ENCODE data around the gene OAT. TPM values are rescaled to one million over a fixed set of nuclear protein-coding genes. Genes with fewer than 3 reads are reported as not detected.

OAT gene
- total and polyA plus RNA-seq, 9 donors: 56.3 to 128 (median 74.6) TPM

DNA sequence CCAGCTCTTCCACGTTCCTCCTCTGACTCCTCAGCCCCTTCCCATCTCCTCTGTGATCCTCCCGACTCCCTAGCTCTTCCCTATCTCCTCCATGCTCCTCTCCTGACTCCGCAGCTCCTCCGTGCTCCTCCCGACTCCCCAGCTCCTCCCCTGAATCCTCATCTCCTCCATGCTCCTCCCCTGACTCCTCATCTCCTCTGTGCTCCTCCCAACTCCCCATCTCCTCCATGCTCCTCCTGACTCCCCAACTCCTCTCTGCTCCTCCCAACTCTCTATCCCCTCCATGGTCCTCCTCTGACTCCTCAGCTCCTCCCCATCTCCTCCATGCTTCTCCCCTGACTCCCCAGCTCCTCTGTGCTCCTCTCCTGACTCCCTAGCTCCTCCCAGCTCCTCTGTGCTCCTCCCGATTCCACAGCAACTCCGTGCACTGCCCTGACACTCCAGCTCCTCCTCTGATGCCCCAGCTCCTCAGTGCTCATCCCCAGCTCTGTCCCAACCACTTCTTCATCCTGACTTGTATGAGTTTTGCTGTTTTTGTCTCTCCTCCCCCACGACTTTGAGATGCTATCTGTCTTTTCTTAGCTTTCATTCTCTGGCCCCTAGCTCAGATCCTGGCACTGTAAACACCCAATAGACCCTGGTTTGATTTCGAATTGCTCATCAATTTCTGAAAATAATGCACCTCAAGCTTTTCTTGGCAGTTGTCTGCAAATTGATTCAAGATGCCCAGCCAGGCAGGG, 38.3 kb downstream of the OAT start:
- Histone ChIP-seq H3K27me3 (ENCODE audit: control insufficient read depth, insufficient read depth, low read length) (peaks cover 24% of the 10 kb centered on the region), H3K9me3 (replicated peaks; ENCODE audit: control insufficient read depth, low read depth, low read length) (no peaks in the 10 kb centered on the region), H3K36me3 (ENCODE audit: control insufficient read depth, insufficient read depth, low read length) (no peaks in the 10 kb centered on the region), H3K27ac (ENCODE audit: low read length) (no peak overlapping the region), H3K4me3 (ENCODE audit: low read length) (no peak overlapping the region), H3K4me1 (ENCODE audit: control insufficient read depth, insufficient read depth, low read length) (no peaks in the 10 kb centered on the region)
- WGBS (ENCODE audit: insufficient coverage): 70% methylated on average over 9 of the region's 9 CpGs
- no peak for DNase-seq

DNA sequence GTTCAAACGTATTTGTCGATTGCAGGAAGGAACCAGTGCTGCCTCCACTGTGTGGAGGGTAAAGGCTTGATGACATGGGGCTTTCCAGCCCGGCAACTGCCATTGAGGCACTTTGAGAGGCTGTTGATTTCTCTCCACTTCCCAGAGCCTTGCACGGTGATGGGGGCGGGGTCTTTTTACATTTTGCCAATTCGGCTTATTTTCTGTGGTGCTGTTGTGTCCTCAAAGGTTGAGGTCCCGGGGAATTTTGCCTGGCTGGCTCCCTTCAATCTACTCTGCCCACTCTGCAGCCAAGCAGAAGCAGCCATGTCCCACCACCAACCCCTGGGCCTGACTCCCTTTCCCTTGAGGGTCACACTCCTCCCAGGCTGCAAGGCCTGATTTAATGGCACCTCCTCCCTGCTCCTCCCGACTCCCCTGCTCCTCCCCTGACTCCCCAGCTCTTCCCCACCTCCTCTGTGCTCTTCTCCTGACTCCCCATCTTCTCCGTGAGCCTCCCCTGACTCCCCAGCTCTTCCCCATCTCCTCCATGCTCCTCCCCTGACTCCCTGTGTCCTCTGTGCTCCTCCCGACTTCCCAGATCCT, 39.0 kb downstream of the OAT start:
- Histone ChIP-seq H3K9me3 (replicated peaks; ENCODE audit: control insufficient read depth, low read depth, low read length) (no peaks in the 10 kb centered on the region), H3K27ac (ENCODE audit: low read length) (no peak overlapping the region), H3K36me3 (ENCODE audit: control insufficient read depth, insufficient read depth, low read length) (no peaks in the 10 kb centered on the region), H3K27me3 (ENCODE audit: control insufficient read depth, insufficient read depth, low read length) (peaks cover 24% of the 10 kb centered on the region), H3K4me1 (ENCODE audit: control insufficient read depth, insufficient read depth, low read length) (no peaks in the 10 kb centered on the region), H3K4me3 (ENCODE audit: low read length) (no peak overlapping the region)
- DNase-seq: no peak
- WGBS (ENCODE audit: insufficient coverage): 66% methylated on average over 7 of the region's 10 CpGs

DNA sequence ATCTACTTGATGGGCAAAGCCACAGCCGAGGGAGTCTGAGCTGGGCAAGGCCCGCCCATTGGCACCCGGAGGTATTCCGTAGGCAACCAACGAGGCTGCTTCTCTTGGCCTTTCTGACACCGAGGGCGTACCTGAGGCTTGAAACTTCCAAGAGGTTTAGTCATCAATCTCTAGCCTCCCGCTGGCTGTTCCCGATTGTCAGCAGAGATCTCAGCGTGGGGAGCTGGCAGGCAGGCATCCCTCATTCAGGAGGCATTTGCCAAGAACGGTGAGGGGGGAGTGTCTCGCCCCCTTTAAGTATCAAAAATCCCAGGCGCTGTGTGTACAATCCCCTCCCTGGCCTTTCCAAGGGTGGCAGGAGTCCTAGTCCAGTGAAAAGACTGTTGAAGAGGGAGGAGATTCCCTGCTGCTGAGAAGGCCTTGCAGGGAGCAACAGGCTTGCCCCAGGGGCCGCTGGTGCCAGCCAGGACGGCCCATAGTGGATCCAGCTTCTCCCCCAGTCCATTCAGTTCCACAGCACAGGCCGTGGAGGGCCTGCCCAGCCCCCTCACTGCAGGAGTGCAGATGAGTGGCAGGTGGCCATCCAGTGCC, 39.7 kb downstream of the OAT start:
- no peaks in the 10 kb centered on the region for H3K9me3 ChIP-seq (replicated peaks; ENCODE audit: control insufficient read depth, low read depth, low read length)
- no peaks in the 10 kb centered on the region for H3K36me3 ChIP-seq (ENCODE audit: control insufficient read depth, insufficient read depth, low read length)
- H3K27ac ChIP-seq (ENCODE audit: low read length): no peak overlapping the region
- peak; percentile 38 for DNase-seq
- no peaks in the 10 kb centered on the region for H3K4me1 ChIP-seq (ENCODE audit: control insufficient read depth, insufficient read depth, low read length)
- WGBS (ENCODE audit: insufficient coverage): 60% methylated on average over 13 of the region's 16 CpGs
- H3K4me3 ChIP-seq (ENCODE audit: low read length): no peak overlapping the region
- H3K27me3 ChIP-seq (ENCODE audit: control insufficient read depth, insufficient read depth, low read length): peaks cover 24% of the 10 kb centered on the region

DNA sequence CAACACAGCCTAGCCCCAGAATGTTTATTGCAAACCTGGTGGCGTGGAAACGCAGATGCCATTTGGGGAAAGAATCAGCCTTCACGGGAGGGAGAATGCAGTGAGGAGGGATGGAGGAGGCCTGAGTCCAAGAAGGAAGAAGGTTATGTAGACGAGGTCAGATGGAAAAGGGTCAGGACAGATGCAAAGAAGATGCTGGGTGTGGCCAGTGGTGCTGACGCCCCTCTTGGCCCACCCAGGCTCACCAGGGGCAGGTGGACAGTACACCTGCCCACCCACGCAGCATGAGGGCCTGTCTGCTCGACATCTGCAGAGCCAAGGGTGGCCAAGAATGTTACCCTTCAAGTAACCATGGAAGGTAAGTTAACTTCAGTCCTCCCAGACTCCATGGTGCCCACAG, 40.5 kb downstream of the OAT start:
- Histone ChIP-seq H3K4me3 (ENCODE audit: low read length) (no peak overlapping the region), H3K9me3 (replicated peaks; ENCODE audit: control insufficient read depth, low read depth, low read length) (no peaks in the 10 kb centered on the region), H3K27ac (ENCODE audit: low read length) (no peak overlapping the region), H3K27me3 (ENCODE audit: control insufficient read depth, insufficient read depth, low read length) (peaks cover 24% of the 10 kb centered on the region), H3K36me3 (ENCODE audit: control insufficient read depth, insufficient read depth, low read length) (no peaks in the 10 kb centered on the region), H3K4me1 (ENCODE audit: control insufficient read depth, insufficient read depth, low read length) (no peaks in the 10 kb centered on the region)
- WGBS (ENCODE audit: insufficient coverage): 75% methylated on average over 6 of the region's 7 CpGs
- DNase-seq: no peak

DNA sequence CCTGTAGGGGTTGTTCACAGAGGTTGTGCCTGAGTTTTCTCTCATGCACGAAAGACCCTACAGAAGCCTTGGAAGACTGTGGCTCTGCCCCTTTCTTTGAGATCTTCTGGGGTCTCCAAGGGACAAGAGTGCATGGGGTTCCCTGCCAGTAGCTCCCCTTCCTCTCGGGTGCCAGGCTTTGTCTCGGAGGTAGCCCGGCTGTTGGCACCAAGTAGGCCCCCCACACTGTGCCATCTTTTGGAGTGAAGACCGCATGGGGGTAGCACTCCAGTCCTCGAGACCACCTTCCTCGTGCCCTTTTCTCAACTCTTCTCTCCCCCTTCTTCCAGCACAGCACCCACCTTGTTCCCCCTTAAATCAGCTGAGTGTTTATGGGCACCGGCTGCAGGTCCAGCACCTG, 41.6 kb downstream of the OAT start:
- Histone ChIP-seq H3K27ac (ENCODE audit: low read length) (no peak overlapping the region), H3K4me1 (ENCODE audit: control insufficient read depth, insufficient read depth, low read length) (no peaks in the 10 kb centered on the region), H3K27me3 (ENCODE audit: control insufficient read depth, insufficient read depth, low read length) (peaks cover 24% of the 10 kb centered on the region), H3K9me3 (replicated peaks; ENCODE audit: control insufficient read depth, low read depth, low read length) (no peaks in the 10 kb centered on the region), H3K36me3 (ENCODE audit: control insufficient read depth, insufficient read depth, low read length) (no peaks in the 10 kb centered on the region), H3K4me3 (ENCODE audit: low read length) (no peak overlapping the region)
- WGBS (ENCODE audit: insufficient coverage): 94% methylated on average over 7 of the region's 8 CpGs
- no peak for DNase-seq

DNA sequence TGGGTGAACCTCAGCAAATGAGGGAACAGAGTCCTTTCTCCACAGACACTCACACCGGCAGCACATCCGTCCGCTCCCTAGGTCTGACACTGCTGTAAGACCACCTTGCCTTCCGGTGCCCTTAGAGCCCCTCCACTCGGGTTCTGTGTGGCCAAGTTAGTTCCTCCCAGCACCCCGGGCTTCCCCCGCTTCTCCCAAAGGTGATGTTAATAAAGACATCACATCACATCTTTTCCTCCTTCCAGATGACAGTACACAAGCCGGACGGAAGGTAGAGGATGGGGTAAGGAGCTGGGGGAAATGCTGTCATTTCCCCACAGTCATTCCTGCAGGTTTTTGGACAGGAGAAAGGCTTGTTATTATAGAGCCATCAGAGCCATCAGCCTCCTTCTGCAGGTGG, 42.3 kb downstream of the OAT start:
- WGBS (ENCODE audit: insufficient coverage): no CpG with 5 or more reads among the region's 9 CpGs
- no peaks in the 10 kb centered on the region for H3K36me3 ChIP-seq (ENCODE audit: control insufficient read depth, insufficient read depth, low read length)
- no peak overlapping the region for H3K27ac ChIP-seq (ENCODE audit: low read length)
- DNase-seq: no peak
- no peaks in the 10 kb centered on the region for H3K4me1 ChIP-seq (ENCODE audit: control insufficient read depth, insufficient read depth, low read length)
- H3K9me3 ChIP-seq (replicated peaks; ENCODE audit: control insufficient read depth, low read depth, low read length): peaks cover 2% of the 10 kb centered on the region
- H3K4me3 ChIP-seq (ENCODE audit: low read length): no peak overlapping the region
- peaks cover 19% of the 10 kb centered on the region for H3K27me3 ChIP-seq (ENCODE audit: control insufficient read depth, insufficient read depth, low read length)

DNA sequence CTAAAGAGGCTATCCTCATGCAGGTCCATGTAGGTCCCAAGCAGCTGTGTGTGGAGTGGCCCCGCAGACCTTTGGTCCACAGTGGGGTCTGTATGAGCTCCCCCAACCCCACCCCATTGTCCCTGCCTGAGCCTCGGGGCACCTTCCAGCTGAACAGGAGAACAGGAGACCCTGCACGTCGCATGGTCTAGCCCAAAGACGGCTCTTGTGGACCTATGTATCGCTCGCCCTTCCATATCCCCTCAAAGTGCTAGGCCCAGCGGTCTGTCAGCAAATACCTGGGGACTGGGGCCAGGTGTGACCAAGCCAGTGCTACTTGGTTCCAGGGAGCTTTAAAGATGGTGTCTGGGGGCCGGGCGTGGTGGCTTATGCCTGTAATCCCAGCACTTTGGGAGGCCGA, 43.0 kb downstream of the OAT start:
- no peak for DNase-seq
- Histone ChIP-seq H3K4me3 (ENCODE audit: low read length) (no peak overlapping the region), H3K4me1 (ENCODE audit: control insufficient read depth, insufficient read depth, low read length) (no peaks in the 10 kb centered on the region), H3K36me3 (ENCODE audit: control insufficient read depth, insufficient read depth, low read length) (no peaks in the 10 kb centered on the region), H3K27ac (ENCODE audit: low read length) (no peak overlapping the region), H3K9me3 (replicated peaks; ENCODE audit: control insufficient read depth, low read depth, low read length) (peaks cover 2% of the 10 kb centered on the region), H3K27me3 (ENCODE audit: control insufficient read depth, insufficient read depth, low read length) (peaks cover 12% of the 10 kb centered on the region)
- WGBS (ENCODE audit: insufficient coverage): 97% methylated on average over 5 of the region's 11 CpGs

DNA sequence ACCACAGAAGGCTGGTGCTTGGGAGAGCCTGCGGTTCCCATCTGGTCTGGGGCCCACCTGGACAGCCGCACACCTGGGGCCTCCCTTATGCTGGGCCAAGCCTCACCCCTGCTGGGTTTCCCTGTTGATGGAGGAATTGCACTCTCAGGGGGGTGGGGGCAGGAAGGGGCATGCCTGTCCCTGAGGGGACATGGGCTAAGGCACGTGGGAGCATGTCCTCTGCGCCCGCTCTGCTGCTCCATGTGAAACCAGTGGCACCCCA, 43.4 kb downstream of the OAT start:
- Histone ChIP-seq H3K4me3 (ENCODE audit: low read length) (no peak overlapping the region), H3K27ac (ENCODE audit: low read length) (no peak overlapping the region), H3K36me3 (ENCODE audit: control insufficient read depth, insufficient read depth, low read length) (no peaks in the 10 kb centered on the region), H3K27me3 (ENCODE audit: control insufficient read depth, insufficient read depth, low read length) (peaks cover 10% of the 10 kb centered on the region), H3K4me1 (ENCODE audit: control insufficient read depth, insufficient read depth, low read length) (no peaks in the 10 kb centered on the region), H3K9me3 (replicated peaks; ENCODE audit: control insufficient read depth, low read depth, low read length) (peaks cover 2% of the 10 kb centered on the region)
- WGBS (ENCODE audit: insufficient coverage): 90% methylated on average over 5 of the region's 5 CpGs
- DNase-seq: no peak

DNA sequence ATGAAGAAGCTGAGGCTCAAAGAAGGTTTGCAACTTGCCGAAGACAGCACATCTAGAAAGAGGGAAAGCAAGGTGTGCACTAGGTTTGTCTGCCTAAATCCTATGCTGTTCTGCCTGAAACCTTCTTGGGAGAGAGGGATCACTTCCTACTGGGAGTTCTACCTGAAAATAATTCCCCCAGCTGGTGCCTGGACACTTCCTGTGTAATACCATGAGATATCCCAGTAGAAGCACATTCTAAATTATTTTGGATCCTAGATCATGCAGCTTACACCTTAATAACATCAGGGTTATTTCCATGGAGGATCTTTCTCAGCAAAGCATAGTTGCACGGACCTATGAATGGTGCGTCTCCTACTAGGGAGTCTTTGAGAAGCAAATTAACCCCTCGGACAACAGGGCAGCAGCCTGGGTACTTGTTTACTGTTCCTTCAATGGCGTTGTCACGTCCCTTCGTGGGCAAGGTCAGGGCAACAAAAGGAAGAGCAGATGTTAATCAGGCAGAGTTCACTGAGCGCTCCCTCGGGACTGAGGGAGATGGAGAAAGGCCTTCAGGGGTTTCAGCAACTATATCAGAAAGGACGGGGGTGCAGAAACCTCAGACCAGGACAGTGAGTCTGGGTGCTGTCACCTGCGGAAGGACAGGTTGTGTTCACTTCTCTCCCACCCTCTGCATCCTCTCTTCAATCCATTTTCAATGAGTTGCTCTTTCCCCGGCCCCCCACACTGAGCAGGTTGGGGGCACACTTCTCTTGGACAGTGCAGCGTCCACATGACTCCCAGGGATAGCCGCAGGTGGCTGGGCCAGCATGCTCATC, 44.0 kb downstream of the OAT start:
- Histone ChIP-seq H3K27me3 (ENCODE audit: control insufficient read depth, insufficient read depth, low read length) (peaks cover 5% of the 10 kb centered on the region), H3K9me3 (replicated peaks; ENCODE audit: control insufficient read depth, low read depth, low read length) (peaks cover 2% of the 10 kb centered on the region), H3K4me1 (ENCODE audit: control insufficient read depth, insufficient read depth, low read length) (no peaks in the 10 kb centered on the region), H3K36me3 (ENCODE audit: control insufficient read depth, insufficient read depth, low read length) (no peaks in the 10 kb centered on the region), H3K4me3 (ENCODE audit: low read length) (no peak overlapping the region), H3K27ac (ENCODE audit: low read length) (no peak overlapping the region)
- 70% methylated on average over 14 of the region's 14 CpGs for WGBS (ENCODE audit: insufficient coverage)
- DNase-seq: no peak

DNA sequence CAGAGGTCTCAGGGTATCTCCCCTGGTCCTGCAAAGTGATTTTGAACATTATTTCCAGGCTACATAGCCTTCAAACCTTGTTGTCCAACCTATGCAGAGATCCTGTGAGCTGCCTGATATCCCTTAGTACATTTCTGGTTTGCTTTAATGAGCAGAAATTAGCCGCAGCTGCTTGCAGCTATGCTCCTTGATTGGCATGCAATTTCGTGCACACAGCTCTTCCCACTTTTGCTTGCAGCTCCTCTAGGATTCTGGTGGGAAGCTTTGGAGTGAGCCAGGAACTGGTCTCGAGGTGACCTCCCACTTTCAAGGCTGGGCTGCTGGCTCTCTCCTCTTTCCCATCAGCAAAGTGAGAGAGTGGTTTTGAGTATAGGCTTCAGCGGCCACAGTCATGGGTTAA, 45.8 kb downstream of the OAT start:
- peaks cover 2% of the 10 kb centered on the region for H3K9me3 ChIP-seq (replicated peaks; ENCODE audit: control insufficient read depth, low read depth, low read length)
- WGBS (ENCODE audit: insufficient coverage): 31% methylated on average over 2 of the region's 4 CpGs
- peaks cover 5% of the 10 kb centered on the region for H3K4me1 ChIP-seq (ENCODE audit: control insufficient read depth, insufficient read depth, low read length)
- DNase-seq: no peak
- H3K36me3 ChIP-seq (ENCODE audit: control insufficient read depth, insufficient read depth, low read length): no peaks in the 10 kb centered on the region
- peaks cover 2% of the 10 kb centered on the region for H3K27me3 ChIP-seq (ENCODE audit: control insufficient read depth, insufficient read depth, low read length)
- H3K27ac ChIP-seq (ENCODE audit: low read length): no peak overlapping the region
- no peak overlapping the region for H3K4me3 ChIP-seq (ENCODE audit: low read length)

Data from muscle of leg (tissue), 11 donors.